Islet of Langerhans (tissue), 1 donor: ENCODE measurements around the gene PGLYRP2.
"Not testable (repeated sequence)": the region's sequence is repeated elsewhere in the genome, so short reads cannot be mapped to it uniquely, and the experiment has no call there.

Experiments used
- FAIRE-seq: peaks from one replicate; lab custom pipeline; 2011; peaks lifted over from hg19 to GRCh38; lab: Jason Lieb, UNC

Gene PGLYRP2

DNA sequence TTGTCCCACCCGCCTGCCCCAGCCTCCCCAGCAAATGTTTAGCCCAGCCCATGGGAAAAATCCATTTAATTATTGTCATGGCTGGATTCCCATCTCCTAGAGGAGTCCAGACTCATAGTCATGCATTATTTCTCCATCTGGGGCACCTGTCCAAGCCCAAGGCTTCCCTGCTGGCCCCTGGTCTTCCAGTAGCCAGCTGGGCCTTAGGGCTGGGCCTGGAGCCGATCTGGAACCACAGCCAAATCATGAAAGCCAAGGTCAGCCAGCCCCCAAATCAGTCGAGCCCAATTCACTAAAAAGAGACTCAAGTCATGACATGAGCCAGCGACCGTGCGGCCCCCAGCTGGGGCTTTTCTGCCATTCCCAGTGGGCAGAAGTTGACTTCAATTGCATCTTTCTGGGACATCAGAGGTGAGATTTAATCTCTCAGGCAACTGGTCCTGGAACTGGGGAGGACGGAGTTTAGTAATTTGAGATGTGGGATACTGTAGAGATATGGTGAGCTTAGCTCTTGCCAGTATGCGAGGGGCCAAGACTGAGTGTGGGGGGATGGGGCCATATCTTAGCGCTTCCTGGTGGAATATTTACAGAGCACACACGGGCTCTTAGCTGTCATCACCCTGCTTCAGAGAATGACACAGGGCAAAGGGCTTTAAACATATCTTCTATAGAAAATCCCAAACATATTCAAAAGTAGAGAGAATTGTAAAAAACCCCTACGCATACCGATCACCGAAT is 9.4 kb upstream of the PGLYRP2 start:
- no peak for FAIRE-seq

DNA sequence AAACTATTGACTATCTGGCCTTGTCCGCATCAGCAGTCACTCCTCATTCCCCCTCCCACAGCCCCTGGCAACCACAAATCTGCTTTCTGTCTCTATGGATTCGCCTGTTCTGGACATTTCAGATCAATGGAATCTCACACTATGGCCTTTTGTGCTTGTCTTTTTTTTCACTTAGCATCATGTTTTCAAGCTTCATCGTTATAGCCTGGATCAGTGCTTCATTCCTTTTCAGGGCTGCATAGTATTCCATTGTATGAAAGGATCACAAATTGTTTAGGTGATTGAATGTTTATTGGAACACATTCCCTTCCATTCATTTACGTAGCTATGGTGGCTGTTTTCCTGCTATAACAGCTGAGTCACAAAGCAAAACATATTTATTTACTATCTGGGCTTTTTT is 7.7 kb upstream of the PGLYRP2 start:
- no peak for FAIRE-seq

DNA sequence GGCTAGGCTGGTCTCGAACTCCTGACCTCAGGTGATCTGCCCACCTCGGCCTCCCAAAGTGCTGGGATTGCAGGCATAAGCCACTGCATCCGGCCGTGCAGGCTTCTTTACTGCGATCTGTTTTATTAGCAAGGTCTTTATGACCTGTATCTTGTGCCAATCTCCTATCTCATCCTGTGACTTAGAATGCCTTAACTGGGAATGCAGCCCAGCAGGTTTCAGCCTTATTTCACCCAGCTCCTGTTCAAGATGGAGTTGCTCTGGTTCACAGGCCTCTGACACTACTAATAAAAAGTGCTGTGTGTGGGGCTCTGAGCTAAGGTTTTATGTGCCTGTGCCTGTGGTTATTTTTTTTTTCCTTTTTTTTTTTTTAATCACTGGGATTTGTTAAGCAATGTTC is 6.5 kb upstream of the PGLYRP2 start:
- FAIRE-seq: not testable (repeated sequence)

DNA sequence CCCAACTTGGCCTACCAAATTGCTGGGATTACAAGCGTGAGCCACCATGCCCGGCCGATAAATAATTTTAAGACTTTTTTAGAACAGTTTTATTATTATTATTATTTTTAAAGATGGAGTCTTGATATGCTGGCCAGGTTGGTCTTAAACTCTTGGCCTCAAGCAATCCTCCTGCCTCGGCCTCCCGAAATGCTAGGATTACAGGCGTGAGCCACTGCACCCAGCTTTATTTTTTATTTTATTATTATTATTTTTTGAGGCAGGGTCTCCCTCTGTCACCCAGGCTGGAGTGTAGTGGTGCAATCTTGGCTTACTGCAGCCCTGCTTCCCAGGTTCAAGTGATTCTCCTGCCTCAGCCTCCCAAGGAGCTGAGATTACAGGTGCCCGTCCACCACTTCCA is 1.7 kb upstream of the PGLYRP2 start:
- not testable (repeated sequence) for FAIRE-seq

DNA sequence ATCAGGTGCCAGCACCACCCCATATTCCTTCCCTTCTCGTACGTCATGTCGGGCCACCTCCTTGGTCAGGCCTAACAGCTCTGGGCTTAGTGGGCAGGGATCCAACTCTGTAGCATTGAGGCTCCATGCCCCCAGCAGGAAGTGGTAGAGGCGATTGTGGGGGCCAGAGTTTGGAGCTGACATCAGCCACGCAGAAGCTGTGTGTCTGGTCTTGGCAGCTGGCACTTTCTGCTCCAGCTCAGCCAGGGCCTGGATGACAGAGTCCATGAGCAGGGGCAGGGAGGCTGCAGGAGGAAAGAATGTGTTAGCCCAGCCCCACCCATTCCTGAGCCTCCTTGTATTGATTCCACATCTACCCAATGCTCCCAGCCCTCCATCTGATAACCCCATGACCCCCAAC is 3.0 kb downstream of the PGLYRP2 start:
- no peak for FAIRE-seq

DNA sequence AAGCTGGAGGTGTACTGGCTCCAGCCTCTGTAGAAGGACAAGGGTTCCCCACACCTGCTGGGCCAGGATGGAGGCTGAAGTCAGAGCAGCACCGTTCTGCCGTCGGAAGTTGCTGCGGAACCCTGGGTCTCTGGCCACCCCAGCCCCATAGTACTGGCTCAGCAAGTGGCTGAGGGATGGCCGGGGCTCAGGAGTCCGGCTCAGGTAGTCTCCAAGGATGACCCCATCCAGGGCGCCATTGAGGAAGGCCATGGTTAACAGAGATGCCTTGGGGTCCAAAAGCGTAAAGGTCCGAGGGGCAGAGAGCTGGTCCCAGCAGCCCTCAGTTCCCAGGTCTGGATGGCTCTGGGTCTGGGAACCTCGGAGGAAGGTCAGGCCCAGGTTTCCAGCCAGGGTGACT is 3.7 kb downstream of the PGLYRP2 start:
- FAIRE-seq: no peak

DNA sequence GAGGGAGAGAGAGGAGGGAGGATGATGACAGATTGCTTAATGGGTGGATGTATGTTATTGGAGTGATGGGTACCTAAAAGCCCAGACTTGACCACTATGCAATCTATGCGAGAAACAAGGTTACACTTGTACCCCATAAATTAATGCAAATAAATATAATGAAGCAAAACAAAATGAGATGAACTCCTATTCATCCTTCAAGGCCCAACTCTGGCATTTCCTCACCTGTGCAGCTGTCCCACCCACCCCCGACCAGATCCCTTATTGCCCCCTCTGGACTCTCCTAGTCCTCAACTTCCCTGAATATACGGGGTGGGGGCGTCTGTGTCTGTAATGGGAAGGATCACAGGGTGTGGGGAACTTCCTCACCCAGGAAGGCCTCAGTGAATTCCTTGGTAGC is 4.1 kb downstream of the PGLYRP2 start:
- FAIRE-seq: no peak

DNA sequence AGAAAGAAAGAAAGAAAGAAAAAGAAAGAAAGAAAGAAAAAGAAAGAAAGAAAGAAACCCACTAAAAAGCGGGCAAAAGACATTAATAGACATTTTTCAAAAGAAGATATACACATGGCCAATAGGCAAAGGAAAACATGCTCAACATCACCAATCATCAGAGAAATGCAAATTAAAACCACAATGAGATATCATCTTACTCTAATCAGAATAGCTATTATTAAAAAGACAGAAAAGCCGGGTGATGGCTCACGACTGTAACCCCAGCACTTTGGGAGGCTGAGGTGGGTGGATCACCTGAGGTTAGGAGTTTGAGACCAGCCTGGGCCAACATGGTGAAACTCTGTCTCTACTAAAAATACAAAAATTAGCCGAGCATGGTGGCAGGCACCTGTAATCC is 5.5 kb downstream of the PGLYRP2 start:
- FAIRE-seq: not testable (repeated sequence)

DNA sequence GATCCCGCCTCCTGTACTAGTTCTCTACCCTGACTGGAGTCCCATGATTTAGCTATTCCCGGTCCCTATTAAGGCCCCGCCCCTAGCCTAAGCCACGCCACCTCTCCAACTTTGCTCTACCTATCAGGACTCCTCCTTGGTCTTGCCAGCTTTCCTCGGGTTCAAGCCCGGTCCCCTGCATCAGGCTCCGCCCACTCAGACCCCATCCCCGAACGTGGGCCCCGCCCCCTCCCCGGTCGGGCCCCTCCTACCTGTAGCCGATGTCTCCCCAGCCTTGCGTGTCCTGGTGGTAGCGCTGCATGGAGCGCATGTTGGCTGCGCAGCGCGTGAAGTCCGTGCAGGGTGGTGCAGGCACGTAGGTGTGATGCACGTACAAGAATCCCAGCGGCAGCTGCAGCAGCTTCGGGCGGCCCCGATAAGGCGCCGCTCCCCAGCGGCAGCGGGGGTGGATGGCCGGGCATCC is 7.6 kb downstream of the PGLYRP2 start:
- FAIRE-seq: no peak

DNA sequence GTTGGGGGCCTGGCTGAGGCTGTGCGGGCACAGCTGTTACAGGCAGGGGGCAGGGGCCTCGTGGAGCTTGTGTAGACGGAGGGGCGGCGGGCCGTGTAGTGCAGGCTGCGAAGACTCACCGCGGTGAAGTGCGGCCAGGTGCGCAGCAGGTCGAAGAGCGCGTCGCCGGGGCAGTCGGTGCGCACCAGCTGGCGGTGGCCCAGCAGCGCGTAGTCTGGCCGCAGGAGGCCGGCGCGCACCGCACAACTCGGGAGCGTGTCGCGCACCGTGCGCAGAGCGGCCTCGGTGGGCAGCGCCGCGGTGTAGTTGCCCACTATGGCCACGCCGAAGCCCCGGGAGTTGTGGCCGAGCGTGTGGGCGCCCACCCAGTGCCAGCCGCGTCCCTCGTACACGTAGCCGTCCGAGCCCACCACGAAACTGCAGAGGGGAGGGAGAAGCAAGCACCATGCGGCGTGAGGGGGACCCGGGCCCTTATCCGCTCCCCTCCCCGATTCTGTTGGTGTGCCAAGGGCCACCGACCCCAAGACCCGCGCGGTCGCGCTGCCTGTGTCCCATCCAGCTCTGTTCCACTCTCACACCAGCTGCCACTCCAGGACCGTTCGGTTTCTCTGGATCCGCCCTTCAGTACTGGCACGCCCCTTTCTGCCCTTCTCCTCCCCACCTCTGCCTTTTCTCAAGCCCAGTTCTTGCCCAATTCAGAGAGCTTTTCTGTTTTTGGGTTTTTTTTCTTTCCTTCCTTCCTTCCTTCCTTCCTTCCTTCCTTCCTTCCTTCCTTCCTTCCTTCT is 9.6 kb downstream of the PGLYRP2 start:
- no peak for FAIRE-seq

DNA sequence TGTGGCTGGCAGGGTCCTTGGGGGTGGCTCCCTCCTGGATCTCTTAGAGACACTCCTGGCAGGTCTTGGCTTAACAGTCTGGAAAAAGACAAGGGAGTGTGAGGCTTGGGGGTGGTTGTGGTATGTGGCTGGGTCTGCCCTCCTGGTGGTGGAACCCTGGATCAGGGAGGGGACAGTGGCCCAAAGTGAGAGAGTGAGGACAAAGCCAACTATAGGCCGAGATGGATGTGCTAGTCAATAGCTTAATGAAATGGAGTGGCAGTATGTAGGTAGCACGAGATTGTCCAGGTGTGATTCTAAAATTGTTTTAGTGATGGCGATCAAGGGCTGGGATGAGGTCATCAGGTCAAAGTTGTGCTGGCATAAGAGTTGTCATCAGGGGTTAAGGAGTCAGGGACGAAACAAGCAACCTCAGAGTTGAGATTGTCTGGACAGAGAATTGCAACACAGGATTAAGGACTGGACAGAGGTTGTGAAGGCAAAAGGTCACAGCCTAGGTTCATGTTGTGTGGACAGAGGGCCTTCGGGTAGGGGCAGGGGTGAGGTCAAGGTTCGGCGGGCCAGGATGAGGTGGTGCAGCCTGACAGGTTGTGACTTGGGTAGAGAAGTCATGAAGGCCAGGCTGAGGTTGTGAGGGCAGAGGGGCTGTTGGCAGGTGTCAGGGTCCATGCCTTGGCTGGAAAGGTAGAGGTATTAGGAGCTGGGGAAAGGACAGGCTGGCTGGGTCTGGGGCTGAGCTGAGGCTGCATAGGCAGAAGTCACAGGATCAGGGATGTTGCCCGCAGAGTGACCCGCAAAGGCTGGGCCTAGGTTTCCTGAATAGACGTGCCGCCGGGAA is 10.4 kb downstream of the PGLYRP2 start:
- FAIRE-seq: no peak

DNA sequence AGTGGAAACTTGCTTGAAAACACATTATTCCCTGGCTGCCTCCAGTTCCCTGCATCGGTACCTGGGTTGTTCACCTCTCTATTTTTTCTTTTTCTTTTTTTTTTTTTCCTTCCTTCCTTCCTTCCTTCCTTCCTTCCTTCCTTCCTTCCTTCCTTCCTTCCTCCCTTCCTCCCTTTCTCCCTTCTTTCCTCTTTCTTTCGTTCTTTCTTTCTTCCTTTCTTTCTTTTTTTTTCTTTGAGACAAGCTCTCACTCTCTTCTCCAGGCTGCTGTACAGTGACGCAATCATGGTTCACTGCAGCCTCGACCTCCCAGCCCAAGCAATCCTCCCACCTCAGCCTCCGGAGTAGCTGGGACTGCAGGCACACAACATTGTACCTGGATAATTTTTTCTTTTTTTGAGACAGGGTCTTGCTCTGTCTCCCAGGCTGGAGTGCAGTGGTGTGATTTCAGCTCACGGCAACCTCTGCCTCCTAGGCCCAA is 11.5 kb downstream of the PGLYRP2 start:
- no peak for FAIRE-seq

DNA sequence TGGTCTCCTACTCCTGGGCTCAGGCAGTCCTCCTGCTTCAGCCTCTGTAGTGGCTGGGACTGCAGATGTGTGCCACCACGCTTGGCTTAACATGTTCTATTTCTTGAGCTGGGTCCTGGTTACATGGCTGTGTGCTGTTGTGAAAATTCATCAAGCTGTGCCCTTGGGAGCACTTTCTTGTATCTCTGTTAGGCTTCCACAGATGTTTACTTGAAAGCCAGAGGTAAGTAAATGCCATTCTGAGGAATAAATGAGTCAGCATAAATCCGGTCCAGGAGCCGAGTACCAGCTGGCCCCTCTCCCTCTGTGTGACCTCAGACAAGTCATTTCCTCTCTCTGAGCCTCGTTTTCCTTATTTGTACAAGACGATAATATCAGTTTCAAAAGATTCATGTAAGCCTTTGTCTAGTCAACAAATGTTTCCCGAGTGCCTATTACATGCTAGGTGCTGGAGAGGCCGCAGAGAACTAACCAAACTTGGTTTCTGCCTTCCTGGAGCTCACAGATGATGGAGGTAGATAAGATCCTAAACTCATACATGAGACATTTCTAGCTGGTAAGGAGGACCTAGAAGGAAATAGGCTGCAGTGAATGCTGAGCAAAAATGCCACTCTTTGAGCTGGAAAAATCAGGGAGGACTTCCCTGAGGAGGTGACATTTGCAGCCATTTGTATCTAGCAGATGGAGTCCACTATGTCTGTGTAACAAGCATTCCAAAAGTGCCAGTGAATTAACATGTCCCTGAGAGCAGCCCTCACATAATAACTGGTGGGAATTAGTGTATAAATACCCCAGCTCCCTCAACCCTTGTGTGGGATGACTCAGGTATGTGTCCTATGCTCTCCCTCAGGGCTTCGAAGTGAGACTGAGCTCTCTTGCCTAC is 12.2 kb downstream of the PGLYRP2 start:
- FAIRE-seq: no peak

DNA sequence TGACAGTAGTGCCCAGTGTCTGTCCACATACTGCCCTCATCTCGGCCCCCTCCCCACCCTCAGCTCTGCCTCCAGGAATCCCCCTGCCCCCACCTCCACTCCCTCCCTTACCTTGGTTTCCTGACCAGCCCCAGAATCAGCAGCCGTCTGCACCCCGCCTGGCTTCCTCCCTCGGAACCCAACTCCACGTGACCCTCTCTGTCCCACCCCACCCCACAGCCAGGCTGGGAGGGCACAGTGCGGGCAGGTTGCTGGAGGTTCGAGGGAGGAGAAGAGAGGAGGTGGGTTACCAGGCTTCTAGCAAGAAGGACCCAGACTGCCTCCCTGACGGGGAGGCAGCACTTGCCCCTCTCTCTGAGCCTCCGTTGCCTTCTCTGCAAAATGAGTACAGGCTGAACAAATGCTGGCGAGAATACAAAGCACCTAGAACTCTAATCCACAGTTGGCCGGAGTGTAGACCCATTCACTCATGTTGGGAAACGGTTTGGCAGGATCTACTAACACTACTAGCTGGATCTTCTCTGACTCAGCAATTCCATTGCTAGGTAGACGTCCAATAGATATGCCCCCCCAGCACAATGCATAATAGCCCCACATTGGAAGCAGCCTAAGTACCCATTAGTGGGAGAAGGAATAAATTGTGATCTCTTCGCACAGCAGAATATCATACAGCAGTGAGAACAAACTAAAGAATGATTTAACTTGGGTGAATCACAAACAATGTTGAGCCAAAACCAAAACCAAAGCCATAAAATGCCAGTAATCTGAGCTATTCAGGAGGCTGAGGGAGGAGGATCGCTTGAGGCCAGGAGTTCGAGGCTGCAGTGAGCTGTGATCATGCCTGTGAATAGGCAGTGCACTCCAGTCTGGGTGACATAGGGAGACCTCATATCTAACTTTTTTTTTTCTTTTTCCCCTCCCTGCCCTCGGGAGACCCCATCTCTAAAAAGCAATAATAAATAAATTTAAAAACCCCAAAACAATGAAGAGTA is 14.6 kb downstream of the PGLYRP2 start, which contains the start of gene RASAL3:
Gene RASAL3, minus strand, starts transcription at position 151 of the 992 bp plus-strand sequence. CDS start 186 bp downstream, outside the sequence.
- FAIRE-seq: no peak

DNA sequence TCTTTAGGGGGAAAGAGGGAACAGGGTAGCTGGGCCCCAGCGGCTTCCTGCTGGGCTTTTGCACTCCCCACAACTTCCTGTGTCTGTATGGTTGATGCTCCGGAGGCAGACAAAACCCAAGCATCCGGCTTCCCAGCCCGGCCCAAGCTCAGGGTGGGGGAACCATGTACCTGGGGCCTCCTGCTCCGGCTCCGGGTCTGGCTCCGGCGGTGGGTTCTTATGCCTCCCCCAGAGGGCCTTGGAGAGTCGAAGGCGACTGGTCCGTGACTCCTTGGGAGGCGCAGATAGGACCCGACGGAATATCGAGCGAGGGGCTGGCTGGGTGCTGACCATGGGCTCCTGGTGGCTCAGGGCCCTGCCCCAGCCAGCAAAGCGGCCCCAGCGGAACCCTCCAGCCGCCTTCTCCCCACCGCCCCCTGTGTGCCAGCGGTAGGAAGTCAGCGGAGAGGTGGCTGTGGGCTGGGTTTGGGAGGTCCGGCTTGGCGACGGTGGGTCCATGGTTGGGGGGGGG is 15.4 kb downstream of the PGLYRP2 start:
- no peak for FAIRE-seq

DNA sequence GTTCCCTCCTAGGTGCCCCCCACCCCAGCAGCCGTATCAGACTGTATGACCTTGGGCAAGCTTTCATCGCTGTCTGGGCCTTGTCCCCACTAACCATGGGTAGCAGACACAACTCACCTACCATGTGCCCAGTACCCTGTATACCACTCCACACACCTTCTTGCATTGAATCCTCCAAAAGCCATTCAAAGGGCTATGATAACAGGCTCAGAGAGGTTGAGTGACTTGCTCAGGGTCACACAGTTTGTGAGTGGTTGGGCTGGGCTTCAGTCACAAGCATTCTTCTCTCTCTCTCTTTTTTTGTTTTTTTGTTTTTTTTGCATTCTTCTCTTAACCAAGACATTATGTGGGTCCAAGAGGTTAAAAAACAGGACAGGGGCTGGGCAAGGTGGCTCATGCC is 17.6 kb downstream of the PGLYRP2 start:
- FAIRE-seq: no peak

DNA sequence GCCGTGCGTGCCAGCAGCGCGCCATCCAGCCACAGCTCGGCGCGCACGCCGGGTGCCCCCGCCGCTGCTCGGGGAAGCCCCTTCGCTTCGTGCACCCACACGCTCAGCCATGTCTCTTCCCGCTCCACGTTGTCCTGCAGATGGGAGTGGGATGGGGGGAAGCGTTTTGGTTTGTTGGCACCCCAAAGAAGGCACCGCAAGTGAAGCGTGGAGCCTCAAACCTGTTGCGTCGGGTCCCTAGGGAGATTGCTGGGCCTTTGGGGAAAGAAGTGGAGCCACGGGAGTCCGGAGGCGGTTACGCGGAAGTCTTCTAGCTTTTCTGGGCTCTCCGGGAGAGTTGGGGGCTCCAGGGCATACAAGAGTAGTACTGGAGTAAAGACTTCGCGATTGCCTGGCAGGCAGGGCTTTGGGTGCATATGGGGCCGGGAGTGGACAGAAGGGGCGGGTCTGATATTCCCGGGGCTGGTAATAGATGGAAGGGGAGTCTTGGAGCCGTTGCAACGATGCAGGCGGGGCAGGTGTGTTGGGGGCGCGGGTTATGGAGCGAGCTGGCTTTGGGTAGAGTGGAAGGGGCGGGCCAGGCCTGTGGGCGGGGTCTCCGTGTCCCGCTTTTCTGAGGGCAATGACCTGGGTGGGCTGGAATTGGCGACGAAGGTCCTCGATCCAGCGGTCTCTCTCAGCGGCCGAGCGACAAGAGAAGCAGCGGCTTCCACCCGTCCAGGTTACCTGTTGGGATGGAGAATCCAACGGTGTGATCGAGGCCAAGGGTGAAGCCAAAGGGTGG is 21.4 kb downstream of the PGLYRP2 start:
- no peak for FAIRE-seq

DNA sequence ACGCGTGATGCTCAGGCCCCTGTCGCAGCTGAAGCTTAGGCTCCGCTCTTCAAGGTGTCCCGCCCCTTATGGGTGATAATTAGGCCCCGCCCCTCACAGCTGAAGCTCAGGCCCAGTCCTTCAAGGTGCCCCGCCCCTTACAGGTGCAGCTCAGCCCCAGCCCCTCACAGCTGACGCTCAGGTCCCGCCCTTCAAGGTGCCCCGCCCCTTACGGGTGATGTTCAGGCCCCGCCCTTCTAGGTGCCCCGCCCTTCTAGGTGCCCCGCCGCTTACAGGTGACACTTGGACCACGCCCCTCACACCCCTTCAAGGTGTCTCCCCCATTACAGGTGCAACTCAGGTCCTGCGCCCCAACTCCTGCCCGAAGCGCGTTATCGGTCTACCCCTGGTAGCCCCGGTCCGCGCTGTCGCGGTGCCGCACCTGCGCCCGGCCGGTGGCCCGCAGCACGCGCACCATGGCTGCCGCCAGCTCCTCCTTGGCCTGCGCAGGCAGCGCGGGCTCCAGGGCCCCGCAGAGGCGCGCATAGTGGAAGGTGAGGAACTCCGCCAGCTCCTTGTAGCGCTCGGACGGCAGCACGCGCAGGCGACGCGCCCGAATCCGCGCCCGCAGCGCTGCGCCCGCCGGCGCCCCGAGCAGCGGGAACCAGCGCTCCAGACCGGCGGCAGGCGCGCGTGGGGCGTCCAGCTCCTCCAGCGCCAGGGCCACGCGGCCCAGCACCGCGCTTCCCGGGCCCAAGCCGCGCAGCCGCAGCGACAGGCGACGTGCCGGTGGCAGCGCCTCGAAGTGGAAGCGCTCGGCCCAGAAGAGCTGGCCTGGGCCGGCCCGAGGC is 22.2 kb downstream of the PGLYRP2 start:
- FAIRE-seq: no peak
